Measurements from ENCODE around the gene MEGF8.

Gene MEGF8

DNA sequence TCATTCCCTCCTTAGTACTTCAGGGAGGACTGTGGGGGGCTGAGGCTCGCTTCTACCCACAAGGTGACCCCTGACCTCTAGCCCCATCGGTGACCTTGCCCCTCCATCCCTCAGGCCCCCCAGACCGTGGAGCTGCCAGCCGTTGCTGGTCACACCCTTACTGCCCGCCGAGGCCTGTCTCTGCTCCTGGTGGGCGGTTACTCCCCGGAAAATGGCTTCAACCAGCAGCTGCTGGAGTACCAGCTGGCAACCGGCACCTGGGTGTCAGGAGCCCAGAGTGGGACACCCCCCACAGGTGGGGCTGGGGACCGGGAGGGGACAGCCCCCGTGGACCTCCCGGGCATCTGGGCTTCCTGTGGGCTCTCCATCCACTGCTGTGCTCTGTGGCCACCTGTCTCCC lies 31.9 kb downstream of the MEGF8 start:
- TF ChIP-seq, protein P1, sequence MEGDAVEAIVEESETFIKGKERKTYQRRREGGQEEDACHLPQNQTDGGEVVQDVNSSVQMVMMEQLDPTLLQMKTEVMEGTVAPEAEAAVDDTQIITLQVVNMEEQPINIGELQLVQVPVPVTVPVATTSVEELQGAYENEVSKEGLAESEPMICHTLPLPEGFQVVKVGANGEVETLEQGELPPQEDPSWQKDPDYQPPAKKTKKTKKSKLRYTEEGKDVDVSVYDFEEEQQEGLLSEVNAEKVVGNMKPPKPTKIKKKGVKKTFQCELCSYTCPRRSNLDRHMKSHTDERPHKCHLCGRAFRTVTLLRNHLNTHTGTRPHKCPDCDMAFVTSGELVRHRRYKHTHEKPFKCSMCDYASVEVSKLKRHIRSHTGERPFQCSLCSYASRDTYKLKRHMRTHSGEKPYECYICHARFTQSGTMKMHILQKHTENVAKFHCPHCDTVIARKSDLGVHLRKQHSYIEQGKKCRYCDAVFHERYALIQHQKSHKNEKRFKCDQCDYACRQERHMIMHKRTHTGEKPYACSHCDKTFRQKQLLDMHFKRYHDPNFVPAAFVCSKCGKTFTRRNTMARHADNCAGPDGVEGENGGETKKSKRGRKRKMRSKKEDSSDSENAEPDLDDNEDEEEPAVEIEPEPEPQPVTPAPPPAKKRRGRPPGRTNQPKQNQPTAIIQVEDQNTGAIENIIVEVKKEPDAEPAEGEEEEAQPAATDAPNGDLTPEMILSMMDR (IDR thresholded peaks at IDR 0.05): no peak
- TF ChIP-seq ZFX (IDR thresholded peaks at IDR 0.05; ENCODE audit: borderline replicate concordance): no peak
- H3K27ac ChIP-seq: no peak overlapping the region

DNA sequence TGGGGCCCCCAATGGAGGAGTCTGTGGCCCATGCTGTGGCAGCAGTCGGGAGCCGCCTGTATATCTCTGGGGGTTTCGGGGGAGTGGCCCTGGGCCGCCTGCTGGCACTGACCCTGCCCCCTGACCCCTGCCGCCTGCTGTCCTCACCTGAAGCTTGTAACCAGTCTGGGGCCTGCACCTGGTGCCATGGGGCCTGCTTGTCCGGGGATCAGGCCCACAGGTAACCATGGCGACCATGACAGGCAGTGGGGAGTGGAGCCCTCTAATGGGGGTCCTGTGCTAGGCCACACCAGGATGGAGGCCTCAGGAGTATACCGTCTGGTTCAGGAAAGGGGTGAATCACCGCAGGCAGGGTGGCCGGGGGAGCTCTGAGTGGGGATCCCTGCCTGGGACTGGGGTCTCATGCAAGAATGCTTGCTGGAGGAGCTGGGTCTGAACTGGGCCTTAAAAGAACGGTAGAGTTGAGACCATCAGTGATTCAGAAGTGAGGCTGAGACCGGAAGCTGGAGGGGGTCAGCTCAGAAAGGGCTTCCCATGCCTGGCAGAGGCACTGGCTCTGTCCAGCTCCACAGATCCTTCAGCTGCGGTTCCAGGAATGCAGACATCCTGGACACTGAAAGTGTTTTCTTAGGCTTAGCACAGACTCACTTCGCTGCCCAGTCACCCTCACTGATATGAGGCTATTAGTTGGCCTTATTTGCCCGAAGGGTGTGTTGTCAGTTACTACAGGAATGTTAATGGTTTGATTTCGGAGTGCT lies 35.5 kb downstream of the MEGF8 start:
- no peak overlapping the region for H3K27ac ChIP-seq
- TF ChIP-seq ZFX (IDR thresholded peaks at IDR 0.05; ENCODE audit: borderline replicate concordance): no peak
- TF ChIP-seq, protein P1 (IDR thresholded peaks at IDR 0.05): no peak

DNA sequence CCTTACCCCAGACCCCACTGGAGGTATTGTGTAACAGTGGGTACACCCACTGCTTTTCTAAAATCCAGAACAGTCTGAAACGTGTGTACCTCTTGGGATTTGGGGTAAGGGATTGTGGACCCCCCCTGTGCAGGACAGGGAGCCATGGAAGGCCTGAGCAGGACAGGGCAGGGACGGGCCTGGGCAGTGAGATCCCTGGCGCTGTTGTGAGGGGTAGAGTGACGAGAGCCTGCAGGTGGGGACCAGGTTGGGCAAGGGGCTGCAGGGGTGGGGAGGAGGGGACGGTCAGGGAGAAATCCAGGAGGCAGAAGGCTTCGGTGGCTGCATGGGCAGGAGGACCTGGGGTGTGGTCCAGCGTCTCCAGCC lies 36.1 kb downstream of the MEGF8 start:
- TF ChIP-seq, protein P1 (IDR thresholded peaks at IDR 0.05): no peak
- no peak overlapping the region for H3K27ac ChIP-seq

DNA sequence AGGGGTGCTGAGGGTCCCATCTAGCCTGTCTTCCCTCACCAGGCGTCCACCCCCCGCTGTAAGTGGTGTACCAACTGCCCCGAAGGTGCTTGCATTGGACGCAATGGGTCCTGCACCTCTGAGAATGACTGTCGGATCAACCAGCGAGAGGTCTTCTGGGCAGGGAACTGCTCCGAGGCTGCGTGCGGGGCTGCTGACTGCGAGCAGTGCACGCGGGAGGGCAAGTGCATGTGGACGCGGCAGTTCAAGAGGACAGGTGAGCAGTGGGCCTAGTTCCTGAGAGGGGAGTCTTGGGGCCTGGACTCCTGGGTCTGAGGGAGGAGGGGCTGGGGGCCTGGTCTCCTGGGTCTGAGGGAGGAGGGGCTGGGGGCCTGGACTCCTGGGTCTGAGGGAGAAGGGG lies 36.9 kb downstream of the MEGF8 start:
- TF ChIP-seq, protein P1 (IDR thresholded peaks at IDR 0.05): no peak
- TF ChIP-seq ZFX (IDR thresholded peaks at IDR 0.05; ENCODE audit: borderline replicate concordance): no peak
- no peak overlapping the region for H3K27ac ChIP-seq

DNA sequence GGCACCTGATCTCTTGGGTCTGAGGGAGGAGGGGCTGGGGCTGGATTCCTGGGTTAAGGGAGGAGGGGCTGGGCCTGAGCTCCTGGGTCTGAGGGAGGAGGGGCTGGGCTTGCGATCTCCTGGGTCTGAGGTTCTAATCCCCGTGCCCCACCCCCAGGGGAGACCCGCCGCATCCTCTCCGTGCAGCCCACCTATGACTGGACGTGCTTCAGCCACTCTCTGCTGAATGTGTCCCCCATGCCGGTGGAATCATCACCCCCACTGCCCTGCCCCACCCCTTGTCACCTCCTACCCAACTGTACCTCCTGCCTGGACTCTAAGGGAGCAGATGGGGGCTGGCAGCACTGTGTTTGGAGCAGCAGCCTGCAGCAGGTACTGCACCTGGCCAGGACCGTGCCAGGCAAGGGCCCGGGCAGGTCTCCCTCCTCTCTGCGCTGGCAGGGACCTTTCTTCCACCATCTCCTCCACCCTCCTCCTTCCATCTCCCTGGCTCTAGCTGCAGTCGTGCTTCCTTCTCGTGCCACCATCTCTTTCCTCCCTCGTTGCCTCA lies 37.5 kb downstream of the MEGF8 start:
- no peak overlapping the region for H3K27ac ChIP-seq
- TF ChIP-seq ZFX (IDR thresholded peaks at IDR 0.05; ENCODE audit: borderline replicate concordance): no peak
- TF ChIP-seq, protein P1 (IDR thresholded peaks at IDR 0.05): no peak

DNA sequence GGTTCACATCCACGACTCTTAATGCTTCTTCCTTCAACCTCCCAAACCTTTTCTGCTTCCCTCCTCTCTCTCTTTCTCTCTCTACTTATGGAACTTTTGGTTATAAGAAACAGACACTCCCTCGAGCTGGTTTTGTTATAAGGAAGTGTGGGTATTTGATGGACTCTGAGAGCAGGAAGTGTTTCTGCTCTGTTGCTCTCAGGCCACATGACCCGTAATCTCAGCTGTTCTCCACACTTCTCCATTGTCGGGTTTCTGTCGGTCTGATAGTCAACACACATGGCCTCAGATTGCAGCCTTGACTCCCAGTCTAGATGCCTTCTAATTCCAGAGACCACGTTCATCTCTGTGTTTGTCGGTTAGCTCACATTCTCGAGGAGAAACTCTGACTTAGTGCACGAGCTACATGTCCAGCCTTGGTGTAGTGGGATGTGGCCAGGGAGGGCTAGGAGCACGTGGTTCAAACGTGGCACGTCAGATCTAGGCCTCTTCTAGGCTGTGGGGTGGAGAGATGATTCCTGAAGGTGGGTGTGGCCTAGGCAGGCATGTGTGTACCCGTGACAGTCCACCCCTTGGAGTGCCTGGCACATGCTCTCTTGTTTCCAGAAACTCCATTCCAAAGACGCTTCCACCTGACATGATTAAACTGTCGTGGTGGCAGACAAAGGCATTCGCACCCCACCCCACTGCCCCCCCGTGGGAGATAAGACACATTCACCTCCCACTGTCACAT lies 38.3 kb downstream of the MEGF8 start:
- TF ChIP-seq, protein P1 (IDR thresholded peaks at IDR 0.05): no peak
- no peak for TF ChIP-seq ZFX (IDR thresholded peaks at IDR 0.05; ENCODE audit: borderline replicate concordance)
- H3K27ac ChIP-seq: no peak overlapping the region

DNA sequence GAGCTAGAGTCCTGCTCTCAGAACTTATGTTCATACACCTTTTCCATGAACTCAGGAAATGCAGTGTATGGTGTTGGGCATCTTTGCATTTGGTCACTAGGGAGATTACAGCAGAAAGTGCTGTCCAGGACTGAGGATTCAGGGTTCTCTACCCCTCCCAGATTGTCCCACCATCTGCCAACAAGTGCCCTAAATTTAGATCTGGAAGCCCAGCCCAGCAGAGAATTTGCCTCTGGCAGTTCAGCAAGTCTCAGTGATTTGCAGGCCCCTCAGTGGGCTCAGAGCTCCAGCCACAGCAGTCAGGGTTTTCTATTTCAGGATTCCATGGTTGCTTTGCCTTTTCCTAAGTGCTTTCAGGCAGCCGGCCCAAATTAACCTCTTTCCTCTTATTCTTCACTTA lies 41.2 kb downstream of the MEGF8 start:
- TF ChIP-seq, protein P1 (IDR thresholded peaks at IDR 0.05): no peak
- TF ChIP-seq ZFX (IDR thresholded peaks at IDR 0.05; ENCODE audit: borderline replicate concordance): no peak
- no peak overlapping the region for H3K27ac ChIP-seq

Measured in 22Rv1 (cell line).